ENCODE results near the gene KCNG4. TPM values are rescaled to one million over a fixed set of nuclear protein-coding genes. Genes with fewer than 3 reads are reported as not detected.

Gene KCNG4
- total and polyA plus RNA-seq, 2 of the 8 experiments (the other 6 are each of a cell fraction or from before 2014, with no cell fraction given) = not detected

DNA sequence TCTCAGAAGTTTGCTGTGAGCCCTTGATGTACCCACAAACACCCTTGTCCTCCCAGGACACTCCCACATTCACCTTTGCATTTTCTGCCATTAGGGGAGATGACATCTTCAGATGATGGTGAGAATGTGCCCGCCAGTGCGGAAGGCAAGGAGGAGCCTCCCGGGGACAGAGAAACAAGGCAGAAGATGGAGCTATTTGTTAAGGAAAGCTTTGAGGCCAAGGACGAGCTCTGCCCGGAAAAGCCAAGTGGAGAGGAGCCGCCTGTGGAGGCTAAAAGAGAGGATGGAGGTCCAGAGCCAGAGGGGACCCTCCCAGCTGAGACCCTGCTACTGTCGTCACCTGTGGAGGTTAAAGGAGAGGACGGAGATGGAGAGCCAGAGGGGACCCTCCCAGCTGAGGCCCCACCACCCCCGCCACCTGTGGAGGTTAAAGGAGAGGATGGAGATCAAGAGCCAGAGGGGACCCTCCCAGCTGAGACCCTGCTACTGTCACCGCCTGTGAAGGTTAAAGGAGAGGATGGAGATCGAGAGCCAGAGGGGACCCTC, 70.0 kb downstream of the KCNG4 start (continued):
- no peak for TF ChIP-seq YY1 (IDR thresholded peaks at IDR 0.05; ENCODE audit: low read depth, low read length)
- TF ChIP-seq, protein P1, sequence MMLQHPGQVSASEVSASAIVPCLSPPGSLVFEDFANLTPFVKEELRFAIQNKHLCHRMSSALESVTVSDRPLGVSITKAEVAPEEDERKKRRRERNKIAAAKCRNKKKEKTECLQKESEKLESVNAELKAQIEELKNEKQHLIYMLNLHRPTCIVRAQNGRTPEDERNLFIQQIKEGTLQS (IDR thresholded peaks at IDR 0.05; ENCODE audit: insufficient read depth, low read depth, low read length) = no peak
- TF ChIP-seq GTF2F1 (IDR thresholded peaks at IDR 0.05; ENCODE audit: borderline replicate concordance, low read depth, low read length) = no peak
- no peak for TF ChIP-seq ASH2L (IDR thresholded peaks at IDR 0.05; ENCODE audit: low read length)

Small RNAs within 50 kb of the gene (small RNA-seq; reads per million reads assigned to genes)
- not detected for gene RNA5SP433 (ENCODE audit: insufficient read depth)

Other genes with a start within 250 kb of the KCNG4 start
- not detected in 2 replicates for gene SLC38A8, start 197.2 kb downstream of the KCNG4 start, total RNA-seq (2021; fragmentation: NEBNext Ultra II Directional; extraction: Animal tissue kit (Norgen Biotek cat#: 25700))
- 0.08 TPM in 1 of 2 replicates, not detected in the other for gene SLC38A8, start 197.2 kb downstream of the KCNG4 start, polyA plus RNA-seq (2011; rRNA removed)
- gene MBTPS1, start 123.1 kb downstream of the KCNG4 start, total RNA-seq (2021; fragmentation: NEBNext Ultra II Directional; extraction: Animal tissue kit (Norgen Biotek cat#: 25700)) = 52.0 and 53.3 TPM in 2 replicates
- gene MBTPS1, start 123.1 kb downstream of the KCNG4 start, polyA plus RNA-seq (2011; rRNA removed) = 30.6 and 33.7 TPM in 2 replicates
- gene HSDL1, start 94.8 kb downstream of the KCNG4 start, total RNA-seq (2021; fragmentation: NEBNext Ultra II Directional; extraction: Animal tissue kit (Norgen Biotek cat#: 25700)) = 55.7 and 58.5 TPM in 2 replicates
- gene HSDL1, start 94.8 kb downstream of the KCNG4 start, polyA plus RNA-seq (2011; rRNA removed) = 18.2 and 25.0 TPM in 2 replicates
- gene DNAAF1, start 94.7 kb downstream of the KCNG4 start, total RNA-seq (2021; fragmentation: NEBNext Ultra II Directional; extraction: Animal tissue kit (Norgen Biotek cat#: 25700)) = 0.09 and 0.27 TPM in 2 replicates
- gene DNAAF1, start 94.7 kb downstream of the KCNG4 start, polyA plus RNA-seq (2011; rRNA removed) = 0.06 and 0.15 TPM in 2 replicates
- gene TAF1C, start 53.0 kb downstream of the KCNG4 start, total RNA-seq (2021; fragmentation: NEBNext Ultra II Directional; extraction: Animal tissue kit (Norgen Biotek cat#: 25700)) = 63.8 and 68.0 TPM in 2 replicates
- 44.6 and 81.6 TPM in 2 replicates for gene TAF1C, start 53.0 kb downstream of the KCNG4 start, polyA plus RNA-seq (2011; rRNA removed)
- 1.3 and 1.6 TPM in 2 replicates for gene ADAD2, start 48.9 kb downstream of the KCNG4 start, total RNA-seq (2021; fragmentation: NEBNext Ultra II Directional; extraction: Animal tissue kit (Norgen Biotek cat#: 25700))
- 1.2 and 2.3 TPM in 2 replicates for gene ADAD2, start 48.9 kb downstream of the KCNG4 start, polyA plus RNA-seq (2011; rRNA removed)
- 1.1 and 1.6 TPM in 2 replicates for gene WFDC1, start 54.9 kb upstream of the KCNG4 start, total RNA-seq (2021; fragmentation: NEBNext Ultra II Directional; extraction: Animal tissue kit (Norgen Biotek cat#: 25700))
- 0.52 and 0.70 TPM in 2 replicates for gene WFDC1, start 54.9 kb upstream of the KCNG4 start, polyA plus RNA-seq (2011; rRNA removed)
- gene ATP2C2, start 128.5 kb upstream of the KCNG4 start, total RNA-seq (2021; fragmentation: NEBNext Ultra II Directional; extraction: Animal tissue kit (Norgen Biotek cat#: 25700)) = 2.8 and 3.6 TPM in 2 replicates
- gene ATP2C2, start 128.5 kb upstream of the KCNG4 start, polyA plus RNA-seq (2011; rRNA removed) = 1.2 and 2.6 TPM in 2 replicates

Measured in H1 (cell line).